ENCODE measurements around the gene RNF130. TPM values are rescaled to one million over a fixed set of nuclear protein-coding genes. Genes with fewer than 3 reads are reported as not detected.

The RNF130 gene
- total RNA-seq, 4 donors from 2014 or later, result 24.4 to 63.3 (median 36.2) TPM

DNA sequence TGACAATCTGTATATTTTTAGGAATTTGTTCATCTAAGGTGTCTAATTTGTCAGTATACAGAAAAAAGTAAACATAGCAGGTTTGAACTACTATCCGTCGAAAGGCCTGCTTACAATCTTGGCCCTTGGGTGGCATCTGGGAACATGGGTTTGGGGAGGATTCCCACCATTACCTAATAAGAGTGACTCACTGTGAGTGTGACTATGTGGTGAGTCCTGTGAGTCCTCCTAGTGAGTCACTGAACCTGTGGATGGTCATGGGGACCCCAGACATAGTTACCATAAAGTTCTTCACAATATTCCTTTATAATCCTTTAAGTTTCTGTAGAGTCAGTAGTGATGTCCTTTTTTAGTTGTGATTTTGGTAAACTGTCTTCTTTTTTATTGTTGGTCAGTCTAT, 37.0 kb downstream of the RNF130 start:
- TF ChIP-seq, protein P1, sequence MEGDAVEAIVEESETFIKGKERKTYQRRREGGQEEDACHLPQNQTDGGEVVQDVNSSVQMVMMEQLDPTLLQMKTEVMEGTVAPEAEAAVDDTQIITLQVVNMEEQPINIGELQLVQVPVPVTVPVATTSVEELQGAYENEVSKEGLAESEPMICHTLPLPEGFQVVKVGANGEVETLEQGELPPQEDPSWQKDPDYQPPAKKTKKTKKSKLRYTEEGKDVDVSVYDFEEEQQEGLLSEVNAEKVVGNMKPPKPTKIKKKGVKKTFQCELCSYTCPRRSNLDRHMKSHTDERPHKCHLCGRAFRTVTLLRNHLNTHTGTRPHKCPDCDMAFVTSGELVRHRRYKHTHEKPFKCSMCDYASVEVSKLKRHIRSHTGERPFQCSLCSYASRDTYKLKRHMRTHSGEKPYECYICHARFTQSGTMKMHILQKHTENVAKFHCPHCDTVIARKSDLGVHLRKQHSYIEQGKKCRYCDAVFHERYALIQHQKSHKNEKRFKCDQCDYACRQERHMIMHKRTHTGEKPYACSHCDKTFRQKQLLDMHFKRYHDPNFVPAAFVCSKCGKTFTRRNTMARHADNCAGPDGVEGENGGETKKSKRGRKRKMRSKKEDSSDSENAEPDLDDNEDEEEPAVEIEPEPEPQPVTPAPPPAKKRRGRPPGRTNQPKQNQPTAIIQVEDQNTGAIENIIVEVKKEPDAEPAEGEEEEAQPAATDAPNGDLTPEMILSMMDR (IDR thresholded peaks at IDR 0.05), result no peak
- no peak for TF ChIP-seq POLR2A (IDR thresholded peaks at IDR 0.05)
- 95 to 97% methylated on average over 2 of the region's 2 CpGs for WGBS, 2 donors
- no peak overlapping the region for H3K4me3 ChIP-seq (ENCODE audit: low read depth, poor library complexity, severe bottlenecking)
- DNase-seq (ENCODE audit: low spot score in 2 of 2), result no peak
- intact Hi-C loops (cut with DNase I; ENCODE audit: low total_unique reads), result no loop called here

DNA sequence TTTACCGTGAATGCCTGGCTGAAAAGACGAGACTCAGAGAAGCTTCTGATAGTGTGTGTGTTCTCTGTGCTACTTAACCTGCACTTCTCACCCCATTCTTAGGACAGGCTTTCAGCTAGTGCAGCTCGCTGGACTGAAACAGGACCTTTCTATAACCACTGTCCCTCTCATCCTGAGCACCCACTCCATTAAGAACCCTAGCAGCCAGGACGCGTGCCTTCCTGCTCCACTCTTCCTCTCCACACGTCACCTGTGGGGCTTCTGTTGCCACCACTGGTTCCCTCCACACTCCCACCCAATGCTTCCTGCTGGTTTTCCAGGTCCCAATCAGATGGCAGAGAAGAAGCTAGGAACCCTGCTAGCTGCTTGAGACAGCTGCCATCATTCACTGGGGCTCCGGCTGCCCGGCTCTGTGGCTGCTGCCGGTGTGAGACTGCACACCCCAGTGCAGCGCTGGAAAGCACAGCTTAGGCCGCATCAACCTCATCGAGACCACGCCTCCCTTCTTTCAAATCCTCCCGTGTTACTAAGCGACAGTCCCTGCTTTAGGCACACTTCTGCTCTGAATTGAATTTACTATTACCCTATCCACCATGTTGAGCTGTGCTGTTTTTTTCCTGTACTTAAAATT, 44.0 kb downstream of the RNF130 start:
- intact Hi-C loops (cut with DNase I; ENCODE audit: low total_unique reads), result no loop called here
- 89 to 90% methylated on average over 15 of the region's 15 CpGs for WGBS, 2 donors
- H3K4me3 ChIP-seq (ENCODE audit: low read depth, poor library complexity, severe bottlenecking), result no peak overlapping the region
- TF ChIP-seq POLR2A (IDR thresholded peaks at IDR 0.05), result no peak
- TF ChIP-seq, protein P1 (IDR thresholded peaks at IDR 0.05), result no peak
- DNase-seq (ENCODE audit: low spot score in 2 of 2), result no peak

DNA sequence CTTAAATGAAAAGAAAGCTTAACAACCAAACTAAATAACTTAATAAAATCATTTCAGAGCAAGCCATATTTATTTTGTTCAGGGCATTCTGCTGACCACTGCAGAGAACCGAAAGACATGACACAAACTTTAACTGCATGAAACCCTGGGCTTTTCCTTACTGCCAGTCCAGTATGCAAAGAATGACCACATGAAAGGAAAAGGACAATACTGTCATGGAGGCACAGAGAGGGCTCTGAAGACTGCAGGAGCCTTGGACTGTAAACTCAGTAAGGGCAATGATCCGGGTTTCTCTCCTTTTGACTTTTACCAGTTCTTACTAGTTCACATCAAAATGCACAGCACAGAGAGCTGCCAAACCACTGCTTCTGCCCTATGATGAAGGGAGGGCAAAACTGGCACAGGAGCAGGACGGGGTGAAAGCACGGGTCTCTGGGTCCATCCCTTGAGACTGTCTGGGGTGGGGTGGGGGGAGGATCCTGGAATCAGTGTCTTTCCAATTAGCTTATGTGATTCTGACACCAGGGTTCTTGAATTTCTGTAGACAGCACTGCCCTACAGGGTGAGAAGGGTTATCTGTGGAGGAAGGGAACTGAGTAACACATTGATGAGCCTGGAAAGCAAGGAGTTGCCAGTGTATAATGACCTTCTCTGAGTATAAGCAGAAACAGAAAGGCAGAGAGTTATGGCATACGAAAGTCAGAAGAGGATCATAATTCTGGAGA, 44.7 kb downstream of the RNF130 start:
- H3K4me3 ChIP-seq (ENCODE audit: low read depth, poor library complexity, severe bottlenecking), result no peak overlapping the region
- intact Hi-C loops (cut with DNase I; ENCODE audit: low total_unique reads), result no loop called here
- TF ChIP-seq, protein P1 (IDR thresholded peaks at IDR 0.05), result no peak
- WGBS, 2 donors, result 53 to 66% methylated on average over 5 of the region's 5 CpGs
- no peak for DNase-seq (ENCODE audit: low spot score in 2 of 2)

DNA sequence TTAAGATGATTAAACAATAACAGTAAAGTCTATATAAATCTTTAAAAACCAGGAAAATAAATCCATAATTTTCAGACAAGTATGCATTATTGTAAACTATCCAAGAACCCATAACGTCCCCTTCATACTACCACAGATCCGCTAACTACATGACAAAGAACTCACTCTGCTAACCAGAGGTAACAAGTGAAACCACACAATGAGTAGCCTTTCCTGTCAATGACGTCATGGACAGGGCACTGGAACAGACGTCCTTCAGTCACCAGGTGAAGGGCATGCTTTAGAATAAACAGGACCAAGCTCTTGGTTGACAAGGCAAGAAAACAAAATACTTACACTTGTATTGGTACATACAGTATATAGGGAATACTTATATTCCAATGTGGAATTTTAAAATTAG, 45.2 kb downstream of the RNF130 start:
- TF ChIP-seq, protein P1 (IDR thresholded peaks at IDR 0.05), result no peak
- no peak for TF ChIP-seq POLR2A (IDR thresholded peaks at IDR 0.05)
- no peak for DNase-seq (ENCODE audit: low spot score in 2 of 2)
- 45 to 47% methylated on average over 4 of the region's 4 CpGs for WGBS, 2 donors
- no peak overlapping the region for H3K4me3 ChIP-seq (ENCODE audit: low read depth, poor library complexity, severe bottlenecking)
- intact Hi-C loops (cut with DNase I; ENCODE audit: low total_unique reads), result no loop called here

DNA sequence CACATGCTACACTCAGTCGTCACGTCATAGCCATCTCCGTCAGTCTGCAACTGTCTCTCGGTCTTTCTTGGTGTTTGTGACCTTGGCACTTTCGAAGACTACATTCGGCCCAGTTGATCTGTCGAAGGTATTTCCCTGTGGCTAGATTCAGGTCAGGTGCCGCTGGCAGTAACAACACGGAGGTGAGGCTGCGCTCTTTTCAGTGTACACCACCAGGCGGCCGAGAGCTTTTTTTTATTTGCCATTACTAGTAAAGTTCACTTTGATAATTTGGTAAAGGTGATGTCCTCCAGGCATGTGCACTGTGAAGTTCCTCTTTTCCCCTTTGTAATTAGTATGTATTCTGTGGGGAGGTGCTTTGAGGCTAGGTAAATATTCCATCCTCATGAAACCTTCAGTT, 49.7 kb downstream of the RNF130 start:
- WGBS, 2 donors, result 95 to 96% methylated on average over 12 of the region's 12 CpGs
- intact Hi-C loops (cut with DNase I; ENCODE audit: low total_unique reads), result no loop called here

More for the DNA sequence above, 49.7 kb downstream of the RNF130 start:
- H3K4me3 ChIP-seq (ENCODE audit: low read depth, poor library complexity, severe bottlenecking), result no peak overlapping the region
- no peak for DNase-seq (ENCODE audit: low spot score in 2 of 2)
- no peak for TF ChIP-seq POLR2A (IDR thresholded peaks at IDR 0.05)
- TF ChIP-seq, protein P1 (IDR thresholded peaks at IDR 0.05), result no peak

Measured in lower leg skin (tissue), 4 donors.